Measurements from ENCODE around the gene MAP3K8. TPM values are rescaled to one million over a fixed set of nuclear protein-coding genes. Genes with fewer than 3 reads are reported as not detected.
"Not testable (repeated sequence)": the region's sequence is repeated elsewhere in the genome, so short reads cannot be mapped to it uniquely, and the experiment has no call there.

Gene MAP3K8
- polyA plus RNA-seq, 3 donors: 54.5 to 206 (median 59.2) TPM

DNA sequence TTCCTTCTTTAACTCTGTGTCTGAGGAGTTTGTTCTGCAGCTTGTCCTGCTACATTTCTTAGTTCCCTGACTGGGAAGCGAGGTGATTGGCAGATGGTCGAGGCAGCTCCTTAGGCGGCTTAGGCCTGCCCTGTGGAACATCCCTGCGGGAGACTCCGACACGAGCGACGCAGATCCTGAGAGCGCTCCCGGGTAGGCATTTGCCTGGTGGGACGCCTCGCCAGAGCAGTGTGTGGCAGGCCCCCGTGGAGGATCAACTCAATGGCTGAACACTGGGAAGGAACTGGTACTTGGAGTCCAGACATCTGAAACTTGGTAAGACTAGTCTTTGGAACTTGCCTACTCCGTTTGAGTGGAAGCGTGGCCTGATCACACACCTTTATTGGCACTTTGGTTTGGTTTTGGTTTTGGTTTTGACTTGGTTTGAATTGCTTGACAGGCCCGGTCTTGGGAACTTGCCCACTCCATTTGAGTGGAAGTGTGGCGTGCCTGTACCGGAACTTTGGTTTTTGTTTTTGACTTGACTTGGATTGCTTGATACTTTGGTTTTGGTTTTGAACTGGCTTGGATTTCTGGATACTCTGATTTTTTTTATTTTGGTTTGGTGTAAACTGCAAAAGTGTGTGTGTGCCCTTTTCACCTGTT, 42.6 kb downstream of the MAP3K8 start:
- 79% methylated on average over 17 of the region's 18 CpGs for WGBS (ENCODE audit: insufficient coverage)
- intact Hi-C loops (cut with micrococcal nuclease): no loop called here
- H3K36me3 Mint-ChIP-seq: peaks cover 0 to 3% of the 10 kb centered on the region in 2 donors
- H3K4me3 Mint-ChIP-seq: no peak overlapping the region
- peaks cover 0 to 2% (median 0%) of the 10 kb centered on the region in 3 donors for H3K27me3 Mint-ChIP-seq (ENCODE audit: low read depth in 3 of 3)
- H4K20me1 ChIP-seq (ENCODE audit: insufficient read depth, low read length): no peaks in the 10 kb centered on the region
- H3K4me2 ChIP-seq (replicated peaks; ENCODE audit: extremely low read depth, low read length, poor library complexity, severe bottlenecking): no peak overlapping the region
- H2AFZ ChIP-seq (ENCODE audit: insufficient read depth, low read depth, low read length, poor library complexity, severe bottlenecking): no peak overlapping the region
- H3K27me3 ChIP-seq (ENCODE audit: control insufficient read depth in 2 of 2, insufficient read depth in 2 of 2, low read length in 2 of 2): no peaks in the 10 kb centered on the region
- no peak for DNase-seq
- no peaks in the 10 kb centered on the region for H3K36me3 ChIP-seq (replicated peaks in 1 of 2; ENCODE audit: control insufficient read depth in 1 of 2, insufficient read depth in 2 of 2, low read length in 2 of 2)
- H3K4me1 Mint-ChIP-seq: peaks cover 29% of the 10 kb centered on the region
- peaks cover 0 to 10% of the 10 kb centered on the region in 2 donors for H3K9me3 ChIP-seq (replicated peaks in 1 of 2; ENCODE audit: control insufficient read depth in 1 of 2, insufficient read depth in 1 of 2, low read length in 2 of 2)
- H3K9me3 Mint-ChIP-seq: peaks cover 4 to 10% (median 6%) of the 10 kb centered on the region in 7 donors
- peak overlapping the region in 3 of 7 donors; percentile 53 to 74 (median 69) for H3K27ac Mint-ChIP-seq
- TF ChIP-seq, protein P1, sequence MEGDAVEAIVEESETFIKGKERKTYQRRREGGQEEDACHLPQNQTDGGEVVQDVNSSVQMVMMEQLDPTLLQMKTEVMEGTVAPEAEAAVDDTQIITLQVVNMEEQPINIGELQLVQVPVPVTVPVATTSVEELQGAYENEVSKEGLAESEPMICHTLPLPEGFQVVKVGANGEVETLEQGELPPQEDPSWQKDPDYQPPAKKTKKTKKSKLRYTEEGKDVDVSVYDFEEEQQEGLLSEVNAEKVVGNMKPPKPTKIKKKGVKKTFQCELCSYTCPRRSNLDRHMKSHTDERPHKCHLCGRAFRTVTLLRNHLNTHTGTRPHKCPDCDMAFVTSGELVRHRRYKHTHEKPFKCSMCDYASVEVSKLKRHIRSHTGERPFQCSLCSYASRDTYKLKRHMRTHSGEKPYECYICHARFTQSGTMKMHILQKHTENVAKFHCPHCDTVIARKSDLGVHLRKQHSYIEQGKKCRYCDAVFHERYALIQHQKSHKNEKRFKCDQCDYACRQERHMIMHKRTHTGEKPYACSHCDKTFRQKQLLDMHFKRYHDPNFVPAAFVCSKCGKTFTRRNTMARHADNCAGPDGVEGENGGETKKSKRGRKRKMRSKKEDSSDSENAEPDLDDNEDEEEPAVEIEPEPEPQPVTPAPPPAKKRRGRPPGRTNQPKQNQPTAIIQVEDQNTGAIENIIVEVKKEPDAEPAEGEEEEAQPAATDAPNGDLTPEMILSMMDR (IDR thresholded peaks at IDR 0.05): no peak
- H3K4me1 ChIP-seq (ENCODE audit: control insufficient read depth in 1 of 2, insufficient read depth in 2 of 2, low read length in 2 of 2): peaks cover 14 to 16% of the 10 kb centered on the region in 2 donors
- no peak overlapping the region for H3K9ac ChIP-seq (ENCODE audit: insufficient read depth, low read length, poor library complexity, severe bottlenecking)
- H3K27ac ChIP-seq (ENCODE audit: low read depth in 1 of 2, low read length in 2 of 2): no peak overlapping the region
- H3K4me3 ChIP-seq (replicated peaks in 1 of 3; ENCODE audit: low read depth in 2 of 3, low read length in 3 of 3): no peak overlapping the region
- no peaks in the 10 kb centered on the region for H3K79me2 ChIP-seq (ENCODE audit: insufficient read depth, low read length)

DNA sequence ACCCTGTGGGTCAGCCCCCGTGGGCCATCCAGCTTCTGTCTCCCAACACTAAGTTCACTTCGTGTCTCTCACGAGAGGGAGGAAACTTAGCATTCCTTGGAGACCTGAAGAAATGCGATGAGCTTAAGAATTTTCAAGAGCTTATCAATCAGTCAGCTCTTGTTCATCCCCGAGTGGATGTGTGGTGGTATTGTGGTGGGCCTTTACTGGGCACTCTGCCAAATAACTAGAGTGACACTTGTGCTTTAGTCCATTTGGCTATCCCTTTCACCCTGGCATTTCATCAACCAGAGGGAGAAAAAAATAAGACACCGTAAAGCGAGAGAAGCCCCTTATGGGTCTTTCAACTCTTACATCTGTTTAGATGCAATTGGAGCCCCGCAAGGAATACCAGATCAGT, 45.5 kb downstream of the MAP3K8 start:
- H3K4me3 ChIP-seq (replicated peaks in 1 of 3; ENCODE audit: low read depth in 2 of 3, low read length in 3 of 3); H2AFZ ChIP-seq (ENCODE audit: insufficient read depth, low read depth, low read length, poor library complexity, severe bottlenecking); H3K27me3 Mint-ChIP-seq (ENCODE audit: low read depth in 3 of 3); H3K27me3 ChIP-seq (ENCODE audit: control insufficient read depth in 2 of 2, insufficient read depth in 2 of 2, low read length in 2 of 2); H3K27ac ChIP-seq (ENCODE audit: low read depth in 1 of 2, low read length in 2 of 2); DNase-seq; H3K4me2 ChIP-seq (replicated peaks; ENCODE audit: extremely low read depth, low read length, poor library complexity, severe bottlenecking); H4K20me1 ChIP-seq (ENCODE audit: insufficient read depth, low read length); H3K4me3 Mint-ChIP-seq; H3K27ac Mint-ChIP-seq; intact Hi-C loops (cut with micrococcal nuclease); H3K9ac ChIP-seq (ENCODE audit: insufficient read depth, low read length, poor library complexity, severe bottlenecking); H3K79me2 ChIP-seq (ENCODE audit: insufficient read depth, low read length); H3K36me3 Mint-ChIP-seq; H3K36me3 ChIP-seq (replicated peaks in 1 of 2; ENCODE audit: control insufficient read depth in 1 of 2, insufficient read depth in 2 of 2, low read length in 2 of 2): not testable (repeated sequence)
- WGBS (ENCODE audit: insufficient coverage): 50% methylated on average over 2 of the region's 8 CpGs
- Mint-ChIP-seq H3K4me1 (peaks cover 33% of the 10 kb centered on the region), H3K9me3 (peaks cover 4 to 17% (median 10%) of the 10 kb centered on the region in 7 donors)
- Histone ChIP-seq H3K4me1 (ENCODE audit: control insufficient read depth in 1 of 2, insufficient read depth in 2 of 2, low read length in 2 of 2) (peaks cover 23 to 28% of the 10 kb centered on the region in 2 donors), H3K9me3 (replicated peaks in 1 of 2; ENCODE audit: control insufficient read depth in 1 of 2, insufficient read depth in 1 of 2, low read length in 2 of 2) (peaks cover 0 to 10% of the 10 kb centered on the region in 2 donors)

All from CD14-positive monocyte (primary cell).